H7 (cell line): ENCODE measurements around the gene SCGB1D1. TPM values are rescaled to one million over a fixed set of nuclear protein-coding genes. Genes with fewer than 3 reads are reported as not detected.

ENCODE experiments used
- DNase-seq: peaks from one replicate; pipeline ENCODE4 v3.0.0; 2012
- H3K27me3 ChIP-seq: 2 replicates; pipeline ENCODE4 v1.6.0; 2011; ENCODE audit warnings: mild to moderate bottlenecking, low read length; ENCODE audit not compliant: control insufficient read depth, insufficient read depth
- H3K36me3 ChIP-seq: replicated peaks from 2 replicates; pipeline ENCODE4 v1.5.1; 2011; ENCODE audit warnings: low read length; ENCODE audit not compliant: control insufficient read depth, insufficient read depth
- H3K4me3 ChIP-seq: 2 replicates; pipeline ENCODE4 v1.5.1; 2011; ENCODE audit warnings: low read depth, mild to moderate bottlenecking, control low read depth, low read length, moderate library complexity; ENCODE audit not compliant: insufficient read depth
- total RNA-seq: library from RNA; depleted of rRNA; stranded (reverse); fragments of >200 nt; shearing (Covaris generic); gene quantifications from 2 replicates; pipeline ENCODE4 v1.2.3, GENCODE V29; 2014

The SCGB1D1 gene
- total RNA-seq, 1 experiment from 2014 or later = not detected

GRCh38 chr11:62150887-62151736 is 38.9 kb upstream of the SCGB1D1 start:
- no peak for DNase-seq
- Histone ChIP-seq H3K4me3 (no peak overlapping the region), H3K36me3 (peaks cover 47% of the 10 kb centered on the region), H3K27me3 (no peaks in the 10 kb centered on the region)

- Histone ChIP-seq H3K36me3 (peaks cover 44% of the 10 kb centered on the region), H3K27me3 (no peaks in the 10 kb centered on the region), H3K4me3 (no peak overlapping the region)
- DNase-seq = no peak
These were observed 38.3 kb upstream of the SCGB1D1 start for GRCh38 chr11:62151737-62152102.

GRCh38 chr11:62152245-62153086 is 37.5 kb upstream of the SCGB1D1 start:
- H3K27me3 ChIP-seq = no peaks in the 10 kb centered on the region
- H3K4me3 ChIP-seq = no peak overlapping the region
- DNase-seq = no peak
- H3K36me3 ChIP-seq = peaks cover 37% of the 10 kb centered on the region

GRCh38 chr11:62153087-62153395 is 37.0 kb upstream of the SCGB1D1 start:
- Histone ChIP-seq H3K27me3 (no peaks in the 10 kb centered on the region), H3K4me3 (no peak overlapping the region), H3K36me3 (peaks cover 33% of the 10 kb centered on the region)
- DNase-seq = no peak

GRCh38 chr11:62153617-62154016 is 36.4 kb upstream of the SCGB1D1 start:
- DNase-seq = no peak
- H3K27me3 ChIP-seq = no peaks in the 10 kb centered on the region
- no peak overlapping the region for H3K4me3 ChIP-seq
- H3K36me3 ChIP-seq = peaks cover 30% of the 10 kb centered on the region

GRCh38 chr11:62157603-62158002 is 32.4 kb upstream of the SCGB1D1 start:
- H3K27me3 ChIP-seq = no peaks in the 10 kb centered on the region
- peaks cover under 1% of the 10 kb centered on the region for H3K36me3 ChIP-seq
- no peak for DNase-seq
- H3K4me3 ChIP-seq = no peak overlapping the region

- no peak for DNase-seq
- Histone ChIP-seq H3K27me3 (no peaks in the 10 kb centered on the region), H3K4me3 (no peak overlapping the region)
These were observed 23.6 kb upstream of the SCGB1D1 start for GRCh38 chr11:62166371-62166770.

GRCh38 chr11:62169448-62169847 is 20.6 kb upstream of the SCGB1D1 start:
- no peaks in the 10 kb centered on the region for H3K27me3 ChIP-seq
- no peaks in the 10 kb centered on the region for H3K36me3 ChIP-seq
- no peak for DNase-seq
- H3K4me3 ChIP-seq = no peak overlapping the region

More at GRCh38 chr11:62166371-62166770, 23.6 kb upstream of the SCGB1D1 start:
- H3K36me3 ChIP-seq = no peaks in the 10 kb centered on the region

GRCh38 chr11:62169935-62170334 is 20.1 kb upstream of the SCGB1D1 start:
- H3K27me3 ChIP-seq = no peaks in the 10 kb centered on the region
- DNase-seq = no peak
- H3K4me3 ChIP-seq = no peak overlapping the region
- H3K36me3 ChIP-seq = no peaks in the 10 kb centered on the region

- Histone ChIP-seq H3K4me3 (no peak overlapping the region), H3K36me3 (no peaks in the 10 kb centered on the region), H3K27me3 (no peaks in the 10 kb centered on the region)
- DNase-seq = peak; percentile 75
These were observed 18.7 kb upstream of the SCGB1D1 start for GRCh38 chr11:62171261-62171723.

GRCh38 chr11:62172294-62172693 is 17.7 kb upstream of the SCGB1D1 start:
- DNase-seq = no peak

GRCh38 chr11:62176766-62177165 is 13.2 kb upstream of the SCGB1D1 start:
- no peak for DNase-seq
- no peak overlapping the region for H3K4me3 ChIP-seq
- H3K27me3 ChIP-seq = no peaks in the 10 kb centered on the region
- H3K36me3 ChIP-seq = no peaks in the 10 kb centered on the region

More at GRCh38 chr11:62172294-62172693, 17.7 kb upstream of the SCGB1D1 start:
- Histone ChIP-seq H3K27me3 (no peaks in the 10 kb centered on the region), H3K36me3 (no peaks in the 10 kb centered on the region), H3K4me3 (no peak overlapping the region)

- H3K4me3 ChIP-seq = no peak overlapping the region
- no peaks in the 10 kb centered on the region for H3K27me3 ChIP-seq
- DNase-seq = no peak
- H3K36me3 ChIP-seq = no peaks in the 10 kb centered on the region
These were observed 10.0 kb upstream of the SCGB1D1 start for GRCh38 chr11:62179995-62180394.

- H3K36me3 ChIP-seq = no peaks in the 10 kb centered on the region
- DNase-seq = no peak
- H3K4me3 ChIP-seq = no peak overlapping the region
- no peaks in the 10 kb centered on the region for H3K27me3 ChIP-seq
These were observed 8.9 kb upstream of the SCGB1D1 start for GRCh38 chr11:62181097-62181496.
